Sigmoid colon (tissue), 7 donors: ENCODE data around the gene ACYP1. TPM values are rescaled to one million over a fixed set of nuclear protein-coding genes. Genes with fewer than 3 reads are reported as not detected.

Source experiments
- DNase-seq: peaks from one replicate; pipeline ENCODE4 v3.0.0-alpha.2; 2019
- H3K27ac ChIP-seq, 4 donors: fragments of 200-600 bp; sonication (generic); one replicate each; pipeline ENCODE4 v1.5.1; 2016 to 2019; ENCODE audit warnings: mild to moderate bottlenecking in 1 of 4
- H3K27me3 ChIP-seq, 3 donors: fragments of 200-600 bp; sonication (generic); one replicate each; pipeline ENCODE4 v1.5.1; 2019; ENCODE audit warnings: mild to moderate bottlenecking in 1 of 3
- H3K36me3 ChIP-seq, 4 donors: fragments of 200-600 bp; sonication (generic); one replicate each; pipeline ENCODE4 v1.5.1; 2016 to 2019
- H3K4me1 ChIP-seq, 4 donors: fragments of 200-600 bp; sonication (generic); one replicate each; pipeline ENCODE4 v1.5.1; 2017 to 2019
- H3K4me3 ChIP-seq, 4 donors: fragments of 200-600 bp; sonication (generic); one replicate each; pipeline ENCODE4 v1.5.1; 2017 to 2019; ENCODE audit warnings: mild to moderate bottlenecking in 2 of 4, moderate library complexity in 1 of 4
- H3K9me3 ChIP-seq, 4 donors: fragments of 200-600 bp in 3 of 4; sonication (generic) in 3 of 4; one replicate each; pipeline versions ENCODE4 v1.5.1 to v1.6.1; 2013 to 2019
- EP300 ChIP-seq, 4 donors: sonication (generic); formaldehyde crosslinking; IDR thresholded peaks; one replicate each; pipeline ENCODE4 v1.6.1; 2017; ENCODE audit warnings: antibody characterized with exemption in 4 of 4
- POLR2A ChIP-seq, 2 donors: fragments of 450-650 bp; IDR thresholded peaks; one replicate each; pipeline ENCODE4 v1.6.1; 2016; ENCODE audit warnings: antibody characterized with exemption in 2 of 2, mild to moderate bottlenecking in 2 of 2, moderate library complexity in 2 of 2
- POLR2AphosphoS5 ChIP-seq, 4 donors: sonication (generic); formaldehyde crosslinking; IDR thresholded peaks; one replicate each; pipeline ENCODE4 v1.6.1; 2017; ENCODE audit warnings: antibody characterized with exemption in 4 of 4
- WGBS, 2 donors: extraction: QIAGEN DNeasy Blood & Tissue Kit; methylation state at CpG; one replicate each; pipeline ENCODE4 v1.1.7; 2013; 5-methylcytosine and 5-hydroxymethylcytosine counted together
- intact Hi-C: fragments of 100-400 bp; cut with DNase I; formaldehyde crosslinking; loops from one replicate; pipeline ENCODE4 v1.15.1; 2023
- polyA plus RNA-seq, 3 donors: library from polyadenylated mRNA; stranded (reverse); fragments of 200-250 nt; gene quantifications; one replicate each; pipeline ENCODE4 v1.2.3, GENCODE V29; 2013
- total RNA-seq, 4 donors: library from RNA; depleted of rRNA; stranded (reverse); fragments of >200 nt; gene quantifications; one replicate each; pipeline ENCODE4 v1.1.0, GENCODE V29; 2016
- TF ChIP-seq, protein P1 (sequence below), 4 experiments: fragments of 450-650 bp in 3 of 4; fragments of 200-600 bp in 1 of 4; IDR thresholded peaks; one replicate each; pipeline ENCODE4 v1.5.1; 2016 to 2019; ENCODE audit warnings: antibody characterized with exemption in 4 of 4, mild to moderate bottlenecking in 3 of 4, moderate library complexity in 2 of 4
- donor health status: healthy with polysubstance abuse.
- donor health status: Bipolar disorder and iron deficiency.
- donor health status: healthy.

The ACYP1 gene
- total and polyA plus RNA-seq, 7 donors: 4.2 to 36.3 (median 20.5) TPM

GRCh38 chr14:75025082-75025481 is 38.7 kb downstream of the ACYP1 start:
- Histone ChIP-seq H3K4me3 (no peak overlapping the region), H3K36me3 (peaks cover 1 to 89% (median 27%) of the 10 kb centered on the region in 4 donors), H3K4me1 (no peaks in the 10 kb centered on the region), H3K27me3 (no peaks in the 10 kb centered on the region), H3K27ac (no peak overlapping the region), H3K9me3 (no peaks in the 10 kb centered on the region)
- intact Hi-C loops: no loop called here
- TF ChIP-seq, protein P1, sequence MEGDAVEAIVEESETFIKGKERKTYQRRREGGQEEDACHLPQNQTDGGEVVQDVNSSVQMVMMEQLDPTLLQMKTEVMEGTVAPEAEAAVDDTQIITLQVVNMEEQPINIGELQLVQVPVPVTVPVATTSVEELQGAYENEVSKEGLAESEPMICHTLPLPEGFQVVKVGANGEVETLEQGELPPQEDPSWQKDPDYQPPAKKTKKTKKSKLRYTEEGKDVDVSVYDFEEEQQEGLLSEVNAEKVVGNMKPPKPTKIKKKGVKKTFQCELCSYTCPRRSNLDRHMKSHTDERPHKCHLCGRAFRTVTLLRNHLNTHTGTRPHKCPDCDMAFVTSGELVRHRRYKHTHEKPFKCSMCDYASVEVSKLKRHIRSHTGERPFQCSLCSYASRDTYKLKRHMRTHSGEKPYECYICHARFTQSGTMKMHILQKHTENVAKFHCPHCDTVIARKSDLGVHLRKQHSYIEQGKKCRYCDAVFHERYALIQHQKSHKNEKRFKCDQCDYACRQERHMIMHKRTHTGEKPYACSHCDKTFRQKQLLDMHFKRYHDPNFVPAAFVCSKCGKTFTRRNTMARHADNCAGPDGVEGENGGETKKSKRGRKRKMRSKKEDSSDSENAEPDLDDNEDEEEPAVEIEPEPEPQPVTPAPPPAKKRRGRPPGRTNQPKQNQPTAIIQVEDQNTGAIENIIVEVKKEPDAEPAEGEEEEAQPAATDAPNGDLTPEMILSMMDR (IDR thresholded peaks at IDR 0.05): no peak
- no peak for TF ChIP-seq EP300 (IDR thresholded peaks at IDR 0.05)
- no peak for TF ChIP-seq POLR2A (IDR thresholded peaks at IDR 0.05)
- no peak for TF ChIP-seq POLR2AphosphoS5 (IDR thresholded peaks at IDR 0.05)
- WGBS, 2 donors: 25 to 49% methylated on average over 4 of the region's 4 CpGs
- DNase-seq: no peak

GRCh38 chr14:75023108-75023507 is 40.7 kb downstream of the ACYP1 start:
- TF ChIP-seq POLR2AphosphoS5 (IDR thresholded peaks at IDR 0.05): no peak
- no peak for TF ChIP-seq EP300 (IDR thresholded peaks at IDR 0.05)
- TF ChIP-seq POLR2A (IDR thresholded peaks at IDR 0.05): no peak
- TF ChIP-seq, protein P1 (IDR thresholded peaks at IDR 0.05): no peak
- WGBS, 2 donors: 11 to 59% methylated on average over 1 of the region's 1 CpG
- no peaks in the 10 kb centered on the region for H3K4me1 ChIP-seq
- no peak overlapping the region for H3K4me3 ChIP-seq
- intact Hi-C loops: no loop called here
- H3K27ac ChIP-seq: peak overlapping the region in 1 of 4 donors; percentile 24
- no peaks in the 10 kb centered on the region for H3K27me3 ChIP-seq
- no peak for DNase-seq
- no peaks in the 10 kb centered on the region for H3K9me3 ChIP-seq
- H3K36me3 ChIP-seq: peaks cover 7 to 87% (median 29%) of the 10 kb centered on the region in 4 donors

DNA sequence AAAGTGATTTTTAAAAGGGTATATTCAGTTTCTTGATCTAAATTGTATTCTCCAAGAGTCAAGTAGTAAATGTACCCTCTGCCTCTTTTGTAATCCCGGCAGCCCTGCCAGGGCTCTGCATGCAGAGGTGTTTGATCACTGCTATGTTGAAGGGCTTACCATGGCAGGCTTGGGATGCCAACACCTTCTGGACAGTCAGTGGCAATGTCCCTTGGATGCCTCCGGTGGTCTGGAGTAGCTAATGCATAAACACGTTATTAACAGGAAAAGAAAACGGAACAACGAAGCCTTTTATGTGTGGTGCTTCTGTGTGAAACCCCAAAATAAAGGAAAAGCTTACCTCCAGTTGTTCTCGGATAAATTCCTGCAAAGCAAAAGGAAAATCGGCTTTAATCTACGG is 41.2 kb downstream of the ACYP1 start:
- DNase-seq: no peak
- TF ChIP-seq EP300 (IDR thresholded peaks at IDR 0.05): no peak
- no peak for TF ChIP-seq POLR2AphosphoS5 (IDR thresholded peaks at IDR 0.05)
- no peak for TF ChIP-seq POLR2A (IDR thresholded peaks at IDR 0.05)
- TF ChIP-seq, protein P1 (IDR thresholded peaks at IDR 0.05): peak in 1 of 4 experiments; percentile 12
- no peaks in the 10 kb centered on the region for H3K27me3 ChIP-seq
- intact Hi-C loops: no loop called here
- H3K36me3 ChIP-seq: peaks cover 7 to 89% (median 31%) of the 10 kb centered on the region in 4 donors
- H3K4me1 ChIP-seq: no peaks in the 10 kb centered on the region
- no peak overlapping the region for H3K4me3 ChIP-seq
- WGBS, 2 donors: 81 to 84% methylated on average over 8 of the region's 8 CpGs
- no peak overlapping the region for H3K27ac ChIP-seq
- no peaks in the 10 kb centered on the region for H3K9me3 ChIP-seq

- Histone ChIP-seq H3K36me3 (peaks cover 7 to 97% (median 50%) of the 10 kb centered on the region in 4 donors), H3K9me3 (no peaks in the 10 kb centered on the region), H3K4me3 (no peak overlapping the region), H3K27ac (no peak overlapping the region), H3K4me1 (no peaks in the 10 kb centered on the region), H3K27me3 (no peaks in the 10 kb centered on the region)
- TF ChIP-seq POLR2AphosphoS5 (IDR thresholded peaks at IDR 0.05) (no peak), POLR2A (IDR thresholded peaks at IDR 0.05) (no peak), EP300 (IDR thresholded peaks at IDR 0.05) (no peak)
- TF ChIP-seq, protein P1 (IDR thresholded peaks at IDR 0.05): no peak
- WGBS, 2 donors: 15 to 61% methylated on average over 3 of the region's 3 CpGs
- intact Hi-C loops: no loop called here
- no peak for DNase-seq
Measured at GRCh38 chr14:75018694-75019093, 45.1 kb downstream of the ACYP1 start.

DNA sequence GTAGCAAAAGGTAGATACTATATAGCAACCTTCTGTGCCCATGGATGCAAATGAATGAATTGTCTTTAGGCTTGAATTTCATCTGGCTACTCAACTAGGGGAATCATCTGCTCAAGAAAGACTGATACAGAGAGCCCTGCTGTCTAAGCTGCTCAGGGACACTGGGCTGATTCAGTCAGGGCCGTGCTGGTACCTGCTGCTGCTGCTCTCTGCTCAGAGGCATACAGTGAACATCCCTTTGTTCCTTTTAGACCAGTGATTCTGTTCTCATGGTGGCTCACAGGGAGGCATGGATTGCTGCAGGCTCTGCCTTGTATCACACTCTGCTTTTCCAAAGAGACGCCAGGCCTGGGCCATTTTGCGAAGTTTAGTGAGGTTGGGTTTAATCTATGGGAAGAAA is 47.0 kb downstream of the ACYP1 start:
- no peak for DNase-seq
- Histone ChIP-seq H3K9me3 (no peaks in the 10 kb centered on the region), H3K4me1 (peaks cover 0 to 5% (median 2%) of the 10 kb centered on the region in 4 donors), H3K27me3 (no peaks in the 10 kb centered on the region), H3K27ac (no peak overlapping the region), H3K4me3 (no peak overlapping the region), H3K36me3 (peaks cover 7 to 94% (median 42%) of the 10 kb centered on the region in 4 donors)
- intact Hi-C loops: no loop called here
- TF ChIP-seq POLR2AphosphoS5 (IDR thresholded peaks at IDR 0.05) (no peak), EP300 (IDR thresholded peaks at IDR 0.05) (no peak), POLR2A (IDR thresholded peaks at IDR 0.05) (no peak)
- TF ChIP-seq, protein P1 (IDR thresholded peaks at IDR 0.05): no peak
- 95 to 96% methylated on average over 3 of the region's 3 CpGs for WGBS, 2 donors
